HepG2 (cell line): ENCODE results near the gene PCSK6. TPM values are rescaled to one million over a fixed set of nuclear protein-coding genes. Genes with fewer than 3 reads are reported as not detected.
A peak's percentile ranks its signal among the peaks of the same experiment; 100 is the strongest.

ENCODE experiments used
- ARNT ChIP-seq: fragments of 450-650 bp; IDR thresholded peaks from 2 replicates; pipeline ENCODE4 v1.6.1; 2017
- ATF4 ChIP-seq, 2 experiments: fragments of 450-650 bp in 1 of 2; sonication (generic) in 1 of 2; formaldehyde crosslinking; IDR thresholded peaks; 2 replicates each; pipeline versions ENCODE4 v1.5.0 to v1.8.0; 2020 to 2022; ENCODE audit warnings: mild to moderate bottlenecking in 1 of 2, missing genetic modification reagents in 1 of 2
- CSRNP1 ChIP-seq: sonication (generic); formaldehyde crosslinking; IDR thresholded peaks from 2 replicates; pipeline ENCODE4 v1.8.1; 2023; ENCODE audit warnings: mild to moderate bottlenecking, missing genetic modification reagents
- GATA4 ChIP-seq: sonication (generic); IDR thresholded peaks from 2 replicates; pipeline ENCODE4 v1.6.1; 2016; ENCODE audit warnings: antibody characterized with exemption, low read depth, borderline replicate concordance
- HNF1A ChIP-seq, 2 experiments: sonication (generic) in 1 of 2; formaldehyde crosslinking in 1 of 2; IDR thresholded peaks; 2 replicates each; pipeline versions ENCODE4 v1.4.0 to v1.6.1; 2016 to 2020; ENCODE audit warnings: borderline replicate concordance in 1 of 2, low read depth in 1 of 2, mild to moderate bottlenecking in 1 of 2, missing genetic modification reagents in 1 of 2
- NFYC ChIP-seq: IDR thresholded peaks from 2 replicates; pipeline ENCODE4 v1.6.1; 2016; ENCODE audit warnings: missing genetic modification reagents, missing compliant biosample characterization
- SIN3A ChIP-seq: IDR thresholded peaks from 2 replicates; pipeline ENCODE4 v1.6.1; 2011; ENCODE audit warnings: low read depth, mild to moderate bottlenecking, control low read depth, low read length, borderline replicate concordance
- ZNF30 ChIP-seq: sonication (generic); formaldehyde crosslinking; IDR thresholded peaks from 2 replicates; pipeline ENCODE4 v1.5.0; 2020; ENCODE audit warnings: mild to moderate bottlenecking, missing genetic modification reagents
- ZNF33A ChIP-seq: sonication (generic); formaldehyde crosslinking; IDR thresholded peaks from 2 replicates; pipeline ENCODE4 v1.5.1; 2020; ENCODE audit warnings: missing genetic modification reagents, mild to moderate bottlenecking, moderate library complexity, borderline replicate concordance
- ZNF460 ChIP-seq: sonication (generic); formaldehyde crosslinking; IDR thresholded peaks from 2 replicates; pipeline ENCODE4 v1.5.1; 2020; ENCODE audit warnings: missing genetic modification reagents, mild to moderate bottlenecking, borderline replicate concordance
- ZNF691 ChIP-seq: sonication (generic); formaldehyde crosslinking; IDR thresholded peaks from 2 replicates; pipeline ENCODE4 v1.4.0; 2020; ENCODE audit warnings: missing genetic modification reagents, low read depth, mild to moderate bottlenecking, borderline replicate concordance
- ZSCAN20 ChIP-seq: sonication (generic); formaldehyde crosslinking; IDR thresholded peaks from 2 replicates; pipeline ENCODE4 v1.4.0; 2020; ENCODE audit warnings: missing genetic modification reagents, mild to moderate bottlenecking, borderline replicate concordance
- polyA plus RNA-seq, 8 experiments: library from polyadenylated mRNA; depleted of rRNA in 3 of 8; stranded (reverse) in 7 of 8; unstranded in 1 of 8; fragments of >200 nt; fragmentation: Illumina TruSeq in 4 of 8; extraction: Trizol in 4 of 8; gene quantifications; 2 replicates each; pipeline versions ENCODE4 v1.2.1 to v1.2.3, GENCODE V29; 2011 to 2016; ENCODE audit warnings: low read depth in 4 of 8, missing spikeins in 1 of 8, mixed read lengths in 1 of 8; ENCODE audit not compliant: insufficient read depth in 1 of 8
- total RNA-seq, 5 experiments: library from RNA; depleted of rRNA; stranded (reverse); fragments of >200 nt; fragmentation: Illumina TruSeq; extraction: Trizol; gene quantifications; 2 replicates each; pipeline ENCODE4 v1.2.3, GENCODE V29; 2016; ENCODE audit warnings: low read depth in 1 of 5
- TF ChIP-seq, protein P1 (sequence below): sonication (generic); formaldehyde crosslinking; IDR thresholded peaks from 2 replicates; pipeline ENCODE4 v1.4.0; 2020; ENCODE audit warnings: missing genetic modification reagents, mild to moderate bottlenecking, borderline replicate concordance
- TF ChIP-seq, protein P2 (sequence below): sonication (generic); formaldehyde crosslinking; IDR thresholded peaks from 2 replicates; pipeline ENCODE4 v1.4.0; 2020; ENCODE audit warnings: mild to moderate bottlenecking, missing genetic modification reagents

Gene PCSK6
- total and polyA plus RNA-seq, 2 of the 13 experiments (the other 11 are each of a cell fraction or from before 2014, with no cell fraction given) = 56.5 to 155 TPM

GRCh38 chr15:101446518-101447167 lies 42.9 kb downstream of the PCSK6 start (continued):
- TF ChIP-seq HNF1A (IDR thresholded peaks at IDR 0.05; ENCODE audit: low read depth) (no peak), HNF1A (CRISPR knock-in tag; IDR thresholded peaks at IDR 0.05; ENCODE audit: borderline replicate concordance) (no peak), ZNF691 (CRISPR knock-in tag) (no peak), SIN3A (no peak), CSRNP1 (CRISPR knock-in tag) (no peak), ZNF460 (CRISPR knock-in tag) (no peak), GATA4 (no peak), NFYC (CRISPR knock-in tag) (no peak), ATF4 (CRISPR knock-in tag; IDR thresholded peaks at IDR 0.05) (peak in 1 of 2 experiments; percentile 31; a peak in 1 of 4 replicates), ZNF30 (no peak), ARNT (no peak), ZSCAN20 (no peak), ZNF33A (no peak)
- TF ChIP-seq, protein P1, sequence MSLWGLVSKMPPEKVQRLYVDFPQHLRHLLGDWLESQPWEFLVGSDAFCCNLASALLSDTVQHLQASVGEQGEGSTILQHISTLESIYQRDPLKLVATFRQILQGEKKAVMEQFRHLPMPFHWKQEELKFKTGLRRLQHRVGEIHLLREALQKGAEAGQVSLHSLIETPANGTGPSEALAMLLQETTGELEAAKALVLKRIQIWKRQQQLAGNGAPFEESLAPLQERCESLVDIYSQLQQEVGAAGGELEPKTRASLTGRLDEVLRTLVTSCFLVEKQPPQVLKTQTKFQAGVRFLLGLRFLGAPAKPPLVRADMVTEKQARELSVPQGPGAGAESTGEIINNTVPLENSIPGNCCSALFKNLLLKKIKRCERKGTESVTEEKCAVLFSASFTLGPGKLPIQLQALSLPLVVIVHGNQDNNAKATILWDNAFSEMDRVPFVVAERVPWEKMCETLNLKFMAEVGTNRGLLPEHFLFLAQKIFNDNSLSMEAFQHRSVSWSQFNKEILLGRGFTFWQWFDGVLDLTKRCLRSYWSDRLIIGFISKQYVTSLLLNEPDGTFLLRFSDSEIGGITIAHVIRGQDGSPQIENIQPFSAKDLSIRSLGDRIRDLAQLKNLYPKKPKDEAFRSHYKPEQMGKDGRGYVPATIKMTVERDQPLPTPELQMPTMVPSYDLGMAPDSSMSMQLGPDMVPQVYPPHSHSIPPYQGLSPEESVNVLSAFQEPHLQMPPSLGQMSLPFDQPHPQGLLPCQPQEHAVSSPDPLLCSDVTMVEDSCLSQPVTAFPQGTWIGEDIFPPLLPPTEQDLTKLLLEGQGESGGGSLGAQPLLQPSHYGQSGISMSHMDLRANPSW = no peak
- TF ChIP-seq, protein P2, sequence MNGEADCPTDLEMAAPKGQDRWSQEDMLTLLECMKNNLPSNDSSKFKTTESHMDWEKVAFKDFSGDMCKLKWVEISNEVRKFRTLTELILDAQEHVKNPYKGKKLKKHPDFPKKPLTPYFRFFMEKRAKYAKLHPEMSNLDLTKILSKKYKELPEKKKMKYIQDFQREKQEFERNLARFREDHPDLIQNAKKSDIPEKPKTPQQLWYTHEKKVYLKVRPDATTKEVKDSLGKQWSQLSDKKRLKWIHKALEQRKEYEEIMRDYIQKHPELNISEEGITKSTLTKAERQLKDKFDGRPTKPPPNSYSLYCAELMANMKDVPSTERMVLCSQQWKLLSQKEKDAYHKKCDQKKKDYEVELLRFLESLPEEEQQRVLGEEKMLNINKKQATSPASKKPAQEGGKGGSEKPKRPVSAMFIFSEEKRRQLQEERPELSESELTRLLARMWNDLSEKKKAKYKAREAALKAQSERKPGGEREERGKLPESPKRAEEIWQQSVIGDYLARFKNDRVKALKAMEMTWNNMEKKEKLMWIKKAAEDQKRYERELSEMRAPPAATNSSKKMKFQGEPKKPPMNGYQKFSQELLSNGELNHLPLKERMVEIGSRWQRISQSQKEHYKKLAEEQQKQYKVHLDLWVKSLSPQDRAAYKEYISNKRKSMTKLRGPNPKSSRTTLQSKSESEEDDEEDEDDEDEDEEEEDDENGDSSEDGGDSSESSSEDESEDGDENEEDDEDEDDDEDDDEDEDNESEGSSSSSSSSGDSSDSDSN (CRISPR knock-in tag) = no peak; the same call in 1 of the 2 replicates
